ENCODE data around the gene POLR2M.
A peak's percentile ranks its signal among the peaks of the same experiment; 100 is the strongest.

DNA sequence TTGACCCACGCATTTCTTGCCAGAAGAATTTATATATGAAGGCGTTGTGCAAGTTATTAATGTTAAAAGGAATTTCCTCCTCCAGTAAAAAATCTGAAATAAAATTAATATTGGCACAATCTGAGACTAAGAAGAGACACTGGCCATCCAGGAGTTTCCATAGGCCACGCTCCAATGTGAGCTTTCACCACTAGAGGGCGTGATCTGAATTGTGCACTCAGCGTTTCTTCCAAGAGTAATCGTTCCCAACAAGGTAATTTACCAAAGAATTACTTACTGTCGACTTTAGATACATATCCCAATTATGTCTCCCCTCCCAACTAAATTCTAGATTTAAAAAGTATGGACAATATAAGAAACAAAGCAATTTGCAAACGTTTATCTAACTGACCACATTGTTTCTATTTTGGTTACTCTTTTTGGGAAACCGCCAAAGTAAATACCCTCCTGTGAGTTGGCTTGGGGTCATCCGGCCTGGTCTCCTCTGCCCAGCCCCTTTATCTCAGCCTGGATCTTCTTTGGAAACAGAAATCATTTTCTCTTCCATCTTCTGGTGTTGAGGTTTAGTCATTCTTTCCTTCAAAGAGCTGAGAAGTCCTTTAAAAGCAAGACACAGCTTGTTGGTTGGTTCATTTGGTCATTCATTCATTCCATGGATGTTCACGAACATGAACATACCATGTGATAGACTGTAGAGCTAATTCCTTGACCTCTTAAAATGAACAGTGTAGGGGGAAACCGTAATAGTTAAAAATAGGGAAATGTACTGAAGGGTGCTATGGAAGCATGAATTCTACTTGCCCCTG lies 26.2 kb downstream of the POLR2M start:
- TF ChIP-seq, protein P1, sequence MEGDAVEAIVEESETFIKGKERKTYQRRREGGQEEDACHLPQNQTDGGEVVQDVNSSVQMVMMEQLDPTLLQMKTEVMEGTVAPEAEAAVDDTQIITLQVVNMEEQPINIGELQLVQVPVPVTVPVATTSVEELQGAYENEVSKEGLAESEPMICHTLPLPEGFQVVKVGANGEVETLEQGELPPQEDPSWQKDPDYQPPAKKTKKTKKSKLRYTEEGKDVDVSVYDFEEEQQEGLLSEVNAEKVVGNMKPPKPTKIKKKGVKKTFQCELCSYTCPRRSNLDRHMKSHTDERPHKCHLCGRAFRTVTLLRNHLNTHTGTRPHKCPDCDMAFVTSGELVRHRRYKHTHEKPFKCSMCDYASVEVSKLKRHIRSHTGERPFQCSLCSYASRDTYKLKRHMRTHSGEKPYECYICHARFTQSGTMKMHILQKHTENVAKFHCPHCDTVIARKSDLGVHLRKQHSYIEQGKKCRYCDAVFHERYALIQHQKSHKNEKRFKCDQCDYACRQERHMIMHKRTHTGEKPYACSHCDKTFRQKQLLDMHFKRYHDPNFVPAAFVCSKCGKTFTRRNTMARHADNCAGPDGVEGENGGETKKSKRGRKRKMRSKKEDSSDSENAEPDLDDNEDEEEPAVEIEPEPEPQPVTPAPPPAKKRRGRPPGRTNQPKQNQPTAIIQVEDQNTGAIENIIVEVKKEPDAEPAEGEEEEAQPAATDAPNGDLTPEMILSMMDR (IDR thresholded peaks at IDR 0.05) = peak; percentile 71 to 83 (median 73)
- TF ChIP-seq POLR2A (IDR thresholded peaks at IDR 0.05) = no peak
